Measurements from ENCODE around the gene LUC7L3. TPM values are rescaled to one million over a fixed set of nuclear protein-coding genes. Genes with fewer than 3 reads are reported as not detected.

Gene LUC7L3
- total RNA-seq, 2 experiments from 2014 or later = 116 to 126 TPM

- TF ChIP-seq CTCF (IDR thresholded peaks at IDR 0.05) = no peak
- Histone ChIP-seq H3K4me3 (ENCODE audit: low read length) (no peak overlapping the region), H3K9me3 (ENCODE audit: control insufficient read depth in 1 of 2, insufficient read depth in 1 of 2, low read length in 2 of 2) (no peaks in the 10 kb centered on the region), H3K27ac (ENCODE audit: low read depth in 1 of 2, low read length in 2 of 2) (no peak overlapping the region), H3K4me1 (ENCODE audit: insufficient read depth, low read length) (no peaks in the 10 kb centered on the region), H3K36me3 (ENCODE audit: insufficient read depth, low read length) (no peaks in the 10 kb centered on the region), H3K27me3 (ENCODE audit: control insufficient read depth in 1 of 2, insufficient read depth in 2 of 2, low read length in 2 of 2) (no peaks in the 10 kb centered on the region)
- ATAC-seq (ENCODE audit: poor library complexity) = no peak
- Mint-ChIP-seq H3K4me1 (ENCODE audit: low read depth) (no peaks in the 10 kb centered on the region), H3K36me3 (ENCODE audit: low read depth) (no peaks in the 10 kb centered on the region), H3K9me3 (no peaks in the 10 kb centered on the region), H3K4me3 (no peak overlapping the region), H3K27ac (no peak overlapping the region), H3K27me3 (no peaks in the 10 kb centered on the region)
- POLR2A ChIA-PET = no interaction called here
- no peak for DNase-seq
- CTCF ChIA-PET = no interaction called here
- intact Hi-C loops (cut with DNase I, micrococcal nuclease) = no loop called here
Measured at GRCh38 chr17:50799582-50799981, 80.2 kb downstream of the LUC7L3 start.

- no peak overlapping the region for H3K4me3 Mint-ChIP-seq
- H3K4me1 ChIP-seq (ENCODE audit: insufficient read depth, low read length) = no peaks in the 10 kb centered on the region
- POLR2A ChIA-PET = no interaction called here
- no peak overlapping the region for H3K27ac ChIP-seq (ENCODE audit: low read depth in 1 of 2, low read length in 2 of 2)
- H3K9me3 Mint-ChIP-seq = no peaks in the 10 kb centered on the region
- TF ChIP-seq CTCF (IDR thresholded peaks at IDR 0.05) = no peak
- no peaks in the 10 kb centered on the region for H3K36me3 ChIP-seq (ENCODE audit: insufficient read depth, low read length)
- H3K27me3 Mint-ChIP-seq = no peaks in the 10 kb centered on the region
- no peaks in the 10 kb centered on the region for H3K36me3 Mint-ChIP-seq (ENCODE audit: low read depth)
- H3K4me1 Mint-ChIP-seq (ENCODE audit: low read depth) = no peaks in the 10 kb centered on the region
- H3K27ac Mint-ChIP-seq = no peak overlapping the region
- intact Hi-C loops (cut with DNase I, micrococcal nuclease) = no loop called here
- CTCF ChIA-PET = no interaction called here
- no peaks in the 10 kb centered on the region for H3K9me3 ChIP-seq (ENCODE audit: control insufficient read depth in 1 of 2, insufficient read depth in 1 of 2, low read length in 2 of 2)
- no peak overlapping the region for H3K4me3 ChIP-seq (ENCODE audit: low read length)
- H3K27me3 ChIP-seq (ENCODE audit: control insufficient read depth in 1 of 2, insufficient read depth in 2 of 2, low read length in 2 of 2) = no peaks in the 10 kb centered on the region
- ATAC-seq (ENCODE audit: poor library complexity) = no peak
- no peak for DNase-seq
Measured at GRCh38 chr17:50800196-50800700, 80.8 kb downstream of the LUC7L3 start.

- DNase-seq (no peak), ATAC-seq (ENCODE audit: poor library complexity) (no peak)
- Histone ChIP-seq H3K4me1 (ENCODE audit: insufficient read depth, low read length) (no peaks in the 10 kb centered on the region), H3K27me3 (ENCODE audit: control insufficient read depth in 1 of 2, insufficient read depth in 2 of 2, low read length in 2 of 2) (no peaks in the 10 kb centered on the region), H3K9me3 (ENCODE audit: control insufficient read depth in 1 of 2, insufficient read depth in 1 of 2, low read length in 2 of 2) (no peaks in the 10 kb centered on the region), H3K36me3 (ENCODE audit: insufficient read depth, low read length) (no peaks in the 10 kb centered on the region), H3K4me3 (ENCODE audit: low read length) (no peak overlapping the region), H3K27ac (ENCODE audit: low read depth in 1 of 2, low read length in 2 of 2) (no peak overlapping the region)
- ChIA-PET POLR2A (no interaction called here), CTCF (no interaction called here)
- Mint-ChIP-seq H3K4me3 (no peak overlapping the region), H3K4me1 (ENCODE audit: low read depth) (no peaks in the 10 kb centered on the region), H3K9me3 (no peaks in the 10 kb centered on the region), H3K27ac (no peak overlapping the region), H3K27me3 (no peaks in the 10 kb centered on the region), H3K36me3 (ENCODE audit: low read depth) (no peaks in the 10 kb centered on the region)
- TF ChIP-seq CTCF (IDR thresholded peaks at IDR 0.05) = no peak
- intact Hi-C loops (cut with DNase I, micrococcal nuclease) = no loop called here
Measured at GRCh38 chr17:50802609-50803571, 83.5 kb downstream of the LUC7L3 start.

All from CD4-positive, alpha-beta T cell (primary cell).